Stromal cell of bone marrow (primary cell): ENCODE results near the gene VPS13D.

Experiments used
- DNase-seq: peaks from one replicate; pipeline ENCODE4 v3.0.0-alpha.2; 2012; ENCODE audit warnings: low read depth

Gene VPS13D

GRCh38 chr1:12228979-12229378, 851 bp upstream of the VPS13D start:
- no peak for DNase-seq

- no peak for DNase-seq
Measured at GRCh38 chr1:12229386-12229834, 420 bp upstream of the VPS13D start.

GRCh38 chr1:12230549-12231275, 882 bp downstream of the VPS13D start:
- peak; percentile 13 for DNase-seq

- no peak for DNase-seq
Measured at GRCh38 chr1:12231276-12231595, 1.4 kb downstream of the VPS13D start.

GRCh38 chr1:12232221-12232620, 2.4 kb downstream of the VPS13D start:
- DNase-seq = no peak

- no peak for DNase-seq
Measured at GRCh38 chr1:12244078-12244477, 14.2 kb downstream of the VPS13D start.

- DNase-seq = no peak
Measured at GRCh38 chr1:12244585-12244984, 14.8 kb downstream of the VPS13D start.

GRCh38 chr1:12245116-12245515, 15.3 kb downstream of the VPS13D start:
- peak; percentile 18 for DNase-seq

- no peak for DNase-seq
Measured at GRCh38 chr1:12245733-12246132, 15.9 kb downstream of the VPS13D start.

GRCh38 chr1:12246584-12246983, 16.8 kb downstream of the VPS13D start:
- no peak for DNase-seq

GRCh38 chr1:12249181-12249580, 19.4 kb downstream of the VPS13D start:
- peak; percentile 55 for DNase-seq

- no peak for DNase-seq
Measured at GRCh38 chr1:12249748-12250147, 19.9 kb downstream of the VPS13D start.

- DNase-seq = no peak
Measured at GRCh38 chr1:12251442-12251841, 21.6 kb downstream of the VPS13D start.

GRCh38 chr1:12255913-12256312, 26.1 kb downstream of the VPS13D start:
- no peak for DNase-seq

- no peak for DNase-seq
Measured at GRCh38 chr1:12258272-12258671, 28.4 kb downstream of the VPS13D start.

GRCh38 chr1:12269351-12269750, 39.5 kb downstream of the VPS13D start:
- DNase-seq = no peak

- DNase-seq = no peak
Measured at GRCh38 chr1:12271033-12271432, 41.2 kb downstream of the VPS13D start.

- no peak for DNase-seq
Measured at GRCh38 chr1:12272770-12273169, 42.9 kb downstream of the VPS13D start.

GRCh38 chr1:12275370-12275769, 45.5 kb downstream of the VPS13D start:
- peak; percentile 13 for DNase-seq

- DNase-seq = peak; percentile 11
Measured at GRCh38 chr1:12276225-12276624, 46.4 kb downstream of the VPS13D start.

- DNase-seq = no peak
Measured at GRCh38 chr1:12279003-12279402, 49.2 kb downstream of the VPS13D start.

GRCh38 chr1:12279728-12280464, 50.1 kb downstream of the VPS13D start:
- no peak for DNase-seq

- no peak for DNase-seq
Measured at GRCh38 chr1:12282142-12282541, 52.3 kb downstream of the VPS13D start.

GRCh38 chr1:12284486-12284885, 54.7 kb downstream of the VPS13D start:
- DNase-seq = no peak
